NCI-H748 (cell line): ENCODE measurements around the gene RFNG.

Experiments
- DNase-seq: peaks from one replicate; lab custom pipeline; 2025; ENCODE audit not compliant: unreplicated experiment; lab: John Stamatoyannopoulos, UW

RFNG gene

DNA sequence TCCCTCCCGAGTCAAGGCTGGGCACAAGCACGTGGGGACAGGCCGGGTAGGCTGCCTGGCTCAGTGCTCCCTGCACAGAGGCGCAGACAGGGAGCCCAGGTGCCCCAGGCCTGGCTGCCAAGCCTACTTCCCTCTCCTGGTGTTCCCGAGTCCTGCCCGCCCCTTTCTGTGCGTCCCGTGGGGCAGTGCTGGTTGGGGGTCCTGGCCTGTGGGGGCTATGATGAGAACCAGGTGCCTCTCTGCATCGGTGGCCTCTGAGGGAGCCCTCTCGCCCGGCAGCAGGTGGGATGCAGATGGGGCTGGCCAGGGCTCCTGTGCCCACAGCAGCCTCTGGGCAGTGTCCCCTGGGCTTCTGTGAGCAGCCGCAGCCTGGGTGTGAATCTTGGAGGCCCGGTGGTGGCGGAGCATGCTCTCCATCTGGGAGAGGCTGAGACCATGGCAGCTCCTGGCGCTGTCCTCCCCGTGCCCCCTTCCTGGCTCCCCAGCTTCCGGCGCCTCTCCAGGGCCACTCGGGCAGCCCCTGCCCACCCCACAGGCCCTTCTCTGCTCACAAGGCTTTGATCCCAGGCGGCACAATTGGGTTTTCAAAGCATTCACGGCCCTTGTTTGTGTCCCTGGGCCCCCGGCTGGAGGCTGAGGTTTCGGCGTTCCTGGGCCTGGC is 36.2 kb downstream of the RFNG start:
- DNase-seq = no peak

DNA sequence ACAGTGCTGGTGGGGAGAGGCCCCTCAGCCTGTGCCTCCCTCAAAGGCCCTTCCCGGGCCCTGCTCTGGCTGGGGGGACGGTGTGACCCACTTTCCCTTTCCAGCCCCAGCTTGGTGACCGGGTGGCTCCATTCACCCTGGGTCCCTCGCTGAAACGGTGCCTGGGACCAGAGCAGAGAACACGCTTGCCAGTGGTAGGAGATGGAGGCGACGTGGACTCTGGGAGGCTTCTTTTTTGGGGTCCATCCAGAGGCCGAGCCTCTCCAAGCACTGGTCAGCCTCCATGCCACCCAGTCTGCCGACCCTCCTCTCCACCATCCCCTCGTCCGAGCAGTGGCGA is 36.7 kb downstream of the RFNG start:
- no peak for DNase-seq

GRCh38 chr17:82014432-82014831 is 37.2 kb downstream of the RFNG start:
- DNase-seq = no peak

DNA sequence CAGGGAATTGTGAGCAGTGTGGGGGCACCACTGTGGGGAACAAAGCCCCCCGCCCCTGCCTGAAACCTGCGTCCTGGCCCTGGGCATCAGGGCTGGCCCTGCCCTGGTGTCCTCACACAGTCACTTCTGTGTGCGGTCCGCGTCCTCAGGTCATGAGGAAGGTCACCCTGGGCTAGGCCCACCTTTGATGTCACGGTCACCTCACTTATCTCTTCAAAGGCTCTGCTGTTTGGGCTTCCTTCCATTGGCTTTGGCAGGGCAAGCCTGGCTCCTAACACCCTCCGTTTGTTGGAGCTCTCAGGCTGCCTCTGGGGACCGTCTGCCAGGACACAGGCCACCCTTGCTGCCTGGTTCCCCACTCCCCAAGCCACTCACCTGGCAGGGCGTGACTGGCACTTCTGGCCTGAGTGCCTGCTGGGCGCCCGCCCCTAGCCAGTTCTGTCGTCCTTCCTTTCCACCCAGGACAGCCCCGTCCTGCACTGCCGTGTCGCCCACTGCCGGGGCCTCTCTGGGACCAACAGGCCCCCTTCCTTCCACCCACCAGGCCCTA is 37.8 kb downstream of the RFNG start:
- no peak for DNase-seq

GRCh38 chr17:82013341-82013740 is 38.3 kb downstream of the RFNG start:
- DNase-seq = no peak

GRCh38 chr17:82012640-82013295 is 38.8 kb downstream of the RFNG start:
- DNase-seq = peak; percentile 13

- no peak for DNase-seq
These were observed 39.4 kb downstream of the RFNG start for GRCh38 chr17:82012261-82012639.

- DNase-seq = no peak
These were observed 39.9 kb downstream of the RFNG start for GRCh38 chr17:82011617-82012187.

- DNase-seq = no peak
These were observed 40.8 kb downstream of the RFNG start for GRCh38 chr17:82010575-82011525.

GRCh38 chr17:82009413-82009812 is 42.2 kb downstream of the RFNG start:
- DNase-seq = no peak

- DNase-seq = no peak
These were observed 42.6 kb downstream of the RFNG start for GRCh38 chr17:82008941-82009405.

- DNase-seq = no peak
These were observed 43.2 kb downstream of the RFNG start for GRCh38 chr17:82008258-82008940.

DNA sequence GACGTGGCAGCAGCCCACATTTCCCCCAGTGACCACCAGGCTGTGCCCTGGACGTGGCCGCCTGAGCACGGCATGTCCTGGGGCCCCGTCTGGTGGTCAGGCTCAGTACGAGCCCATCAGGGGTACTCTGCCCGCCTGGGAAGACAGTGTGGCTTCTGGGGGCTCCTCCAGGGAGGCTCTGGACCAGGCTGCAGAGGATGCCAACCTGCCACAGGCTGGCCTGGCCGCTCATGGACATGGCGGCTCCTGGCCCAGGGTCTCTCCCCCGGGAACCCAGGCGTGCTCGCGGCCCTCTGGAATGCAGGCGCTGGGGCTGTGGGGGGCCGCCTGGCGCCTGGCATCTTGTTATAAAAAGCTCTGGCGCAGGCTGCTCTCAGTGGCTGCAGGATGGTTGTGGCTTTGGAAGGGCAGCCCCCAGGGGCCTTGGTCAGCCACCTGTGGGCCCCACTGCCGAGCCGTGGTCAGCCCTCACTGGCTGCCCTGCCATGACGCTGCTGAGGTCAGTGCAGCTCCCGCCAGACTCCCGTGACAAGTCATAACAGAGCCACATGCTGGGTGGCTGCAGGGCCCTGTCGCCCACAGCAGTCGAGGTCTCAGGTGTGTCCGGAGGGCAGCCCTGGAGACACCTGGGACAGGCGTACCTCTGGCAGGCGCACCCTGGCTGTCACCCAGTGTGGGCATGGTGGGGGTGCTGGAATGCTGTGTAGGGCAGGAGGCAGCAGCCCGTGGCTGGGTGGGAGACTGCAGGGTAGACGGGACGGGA is 43.9 kb downstream of the RFNG start:
- no peak for DNase-seq

DNA sequence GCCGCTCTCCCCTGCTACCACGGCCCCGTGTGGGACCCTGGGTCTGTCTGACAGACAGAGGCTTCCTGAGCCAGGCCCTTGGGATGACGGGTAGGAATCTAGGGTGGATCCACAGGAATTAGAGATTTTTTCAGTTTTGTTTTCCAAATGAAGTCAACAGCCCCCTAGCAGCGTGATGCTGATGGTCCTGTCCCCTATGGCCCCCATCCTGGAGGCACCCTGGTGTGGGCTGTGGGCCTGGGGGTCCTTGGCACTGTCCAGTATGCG is 44.5 kb downstream of the RFNG start:
- DNase-seq = no peak

DNA sequence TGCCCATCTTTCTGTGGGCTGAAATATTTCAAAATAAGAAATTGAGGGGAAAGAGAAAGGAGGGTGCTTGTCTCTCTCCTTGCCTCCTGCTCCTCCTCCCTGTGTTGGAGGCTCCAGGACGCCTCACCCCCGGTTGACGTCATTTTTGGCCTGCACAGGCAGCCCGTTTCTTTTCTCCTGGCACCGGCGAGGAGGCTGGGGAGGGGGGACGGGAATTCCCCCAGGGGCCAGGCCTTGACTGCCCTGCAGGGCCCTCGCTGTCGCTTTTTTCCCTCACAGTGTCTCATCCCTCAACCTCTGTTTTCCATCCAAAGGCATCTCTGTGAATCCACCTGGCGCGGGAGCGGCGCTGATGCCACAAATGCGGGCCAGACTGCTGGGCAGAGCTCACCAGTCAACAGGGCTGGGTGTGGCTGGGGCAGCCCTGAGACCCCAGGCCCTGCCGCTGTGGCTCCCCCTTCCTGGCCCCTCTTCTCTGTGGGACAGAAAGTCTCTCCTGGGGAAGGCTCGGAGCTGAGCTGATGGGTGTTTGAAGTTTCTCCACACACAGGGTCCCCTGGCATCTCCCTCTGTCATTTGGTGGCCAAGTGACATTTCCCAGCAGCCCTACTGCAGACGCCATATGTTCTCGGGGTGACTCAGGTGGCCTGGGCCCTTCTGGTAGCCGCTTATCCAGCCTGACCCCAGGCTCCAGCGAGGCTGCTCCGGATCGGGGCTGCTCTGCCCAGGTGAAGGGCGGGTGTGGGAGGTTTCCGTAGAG is 45.0 kb downstream of the RFNG start:
- DNase-seq = no peak

GRCh38 chr17:82005701-82006348 is 45.8 kb downstream of the RFNG start:
- no peak for DNase-seq

DNA sequence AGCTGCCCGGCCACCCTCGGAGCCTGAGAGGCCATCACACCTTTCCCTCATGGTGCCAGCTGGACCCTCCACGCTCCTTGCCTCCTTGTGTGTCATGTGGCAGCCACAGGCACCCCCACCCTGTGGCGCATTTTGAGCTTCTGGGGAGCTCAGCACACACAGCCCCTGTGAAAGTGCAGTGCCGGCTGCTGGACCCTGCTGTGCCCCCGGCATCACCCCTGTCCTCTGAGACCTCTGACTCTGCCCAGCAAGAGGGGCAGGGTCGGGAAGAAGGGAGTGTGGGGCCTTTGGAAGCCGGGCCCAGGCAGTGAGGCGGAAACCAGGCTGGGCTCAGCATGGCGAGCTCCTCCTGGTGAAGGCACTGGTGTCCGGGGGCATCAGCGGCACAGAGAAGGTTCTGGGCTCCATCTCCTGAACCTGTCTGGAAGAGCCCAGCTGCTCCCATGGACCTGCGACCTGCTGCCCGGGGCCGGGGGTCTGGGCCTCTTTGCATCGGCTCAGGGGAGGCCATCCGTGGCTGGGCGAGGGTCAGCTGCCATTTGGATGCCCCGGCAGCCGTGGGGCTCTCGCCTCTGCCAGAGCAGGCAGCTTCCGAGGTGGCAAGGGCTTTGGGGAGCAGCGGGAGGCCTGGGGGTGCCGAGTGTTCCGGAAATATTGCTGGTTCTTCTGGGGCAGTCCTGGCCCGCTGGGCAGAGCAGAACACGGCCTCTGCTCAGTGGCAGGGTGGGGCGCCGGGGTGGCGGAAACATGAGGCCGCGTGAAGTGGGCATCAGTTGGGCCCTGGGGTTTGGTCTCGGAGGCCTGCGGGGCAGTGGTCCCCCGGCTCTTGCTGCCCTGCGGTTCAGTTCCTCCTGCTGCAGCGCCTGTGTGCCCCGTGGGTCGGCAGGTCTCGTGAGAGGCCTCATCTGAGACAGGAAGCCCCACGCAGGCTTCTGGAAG is 46.8 kb downstream of the RFNG start:
- DNase-seq = no peak
